Ovary (tissue), 9 donors: ENCODE results near the gene TMEM126A. TPM values are rescaled to one million over a fixed set of nuclear protein-coding genes. Genes with fewer than 3 reads are reported as not detected.

ENCODE experiments used
- DNase-seq, 5 donors: peaks; one replicate each; pipeline ENCODE4 v3.0.0-alpha.2; 2019 to 2020
- H3K27ac ChIP-seq, 2 donors: fragments of 200-600 bp; one replicate each; pipeline versions ENCODE4 v1.5.1 to v1.8.0; 2019 to 2022
- H3K27me3 ChIP-seq: fragments of 200-600 bp; one replicate; pipeline ENCODE4 v1.8.0; 2022
- H3K36me3 ChIP-seq: fragments of 200-600 bp; sonication (generic); one replicate; pipeline ENCODE4 v1.5.1; 2019
- H3K4me1 ChIP-seq: one replicate; pipeline ENCODE4 v1.8.1; 2013; ENCODE audit warnings: mild to moderate bottlenecking, moderate library complexity; ENCODE audit not compliant: insufficient read depth
- H3K4me3 ChIP-seq: fragments of 200-600 bp; sonication (generic); one replicate; pipeline ENCODE4 v1.5.1; 2017
- H3K9me3 ChIP-seq, 2 donors: fragments of 200-600 bp in 1 of 2; sonication (generic) in 1 of 2; one replicate each; pipeline versions ENCODE4 v1.5.1 to v1.8.1; 2013 to 2019; ENCODE audit warnings: mild to moderate bottlenecking in 1 of 2, moderate library complexity in 1 of 2
- CTCF ChIP-seq, 3 donors: fragments of 450-650 bp in 2 of 3; fragments of 200-600 bp in 1 of 3; IDR thresholded peaks; one replicate each; pipeline versions ENCODE4 v1.5.1 to v1.8.0; 2016 to 2022; ENCODE audit warnings: antibody characterized with exemption in 3 of 3, mild to moderate bottlenecking in 1 of 3
- EP300 ChIP-seq: sonication (generic); formaldehyde crosslinking; IDR thresholded peaks from one replicate; pipeline ENCODE4 v1.6.1; 2017; ENCODE audit warnings: antibody characterized with exemption
- POLR2A ChIP-seq: fragments of 450-650 bp; IDR thresholded peaks from one replicate; pipeline ENCODE4 v1.6.1; 2017; ENCODE audit warnings: antibody characterized with exemption, mild to moderate bottlenecking, moderate library complexity
- WGBS, 3 donors: extraction: QIAGEN DNeasy Blood & Tissue Kit in 1 of 3; methylation state at CpG; one replicate each; pipeline versions ENCODE4 v1.1.5 to v1.1.7; 2013 to 2017; 5-methylcytosine and 5-hydroxymethylcytosine counted together
- intact Hi-C, 4 donors: fragments of 100-400 bp; cut with DNase I; formaldehyde crosslinking; loops; one replicate each; pipeline versions ENCODE4 v1.11.0 to v1.15.1; 2022 to 2023
- polyA plus RNA-seq, 2 donors: library from polyadenylated mRNA; stranded (reverse); fragments of 200-250 nt in 1 of 2; fragments of 350-450 nt in 1 of 2; fragmentation: Illumina TruSeq in 1 of 2; extraction: RNeasy Lipid Tissue Mini Kit (QIAGEN cat#74804) in 1 of 2; gene quantifications; one replicate each; pipeline ENCODE4 v1.2.3, GENCODE V29; 2013 to 2014
- total RNA-seq, 7 donors: library from RNA; depleted of rRNA in 2 of 7; stranded (reverse); fragments of >200 nt in 2 of 7; fragmentation: NEBNext Ultra II Directional in 3 of 7; extraction: Animal tissue kit (Norgen Biotek cat#: 25700) in 3 of 7; gene quantifications; one replicate each; pipeline versions ENCODE4 v1.1.0 to v1.2.4, GENCODE V29; 2016 to 2023
- donor health status: DM: no; HTN: no; CAD: no; lungs with moderate emphysema.
- donor health status: DM: no; HTN: no; CAD: no.
- donor health status: Bipolar disorder and iron deficiency.
- donor health status: DM: yes; HTN: yes; CAD: no.
- donor health status: DM: no; HTN: no; CAD: no.
- donor health status: DM: yes; HTN: yes; CAD: no.

The TMEM126A gene
- total and polyA plus RNA-seq, 9 donors = 16.9 to 31.5 (median 22.3) TPM

DNA sequence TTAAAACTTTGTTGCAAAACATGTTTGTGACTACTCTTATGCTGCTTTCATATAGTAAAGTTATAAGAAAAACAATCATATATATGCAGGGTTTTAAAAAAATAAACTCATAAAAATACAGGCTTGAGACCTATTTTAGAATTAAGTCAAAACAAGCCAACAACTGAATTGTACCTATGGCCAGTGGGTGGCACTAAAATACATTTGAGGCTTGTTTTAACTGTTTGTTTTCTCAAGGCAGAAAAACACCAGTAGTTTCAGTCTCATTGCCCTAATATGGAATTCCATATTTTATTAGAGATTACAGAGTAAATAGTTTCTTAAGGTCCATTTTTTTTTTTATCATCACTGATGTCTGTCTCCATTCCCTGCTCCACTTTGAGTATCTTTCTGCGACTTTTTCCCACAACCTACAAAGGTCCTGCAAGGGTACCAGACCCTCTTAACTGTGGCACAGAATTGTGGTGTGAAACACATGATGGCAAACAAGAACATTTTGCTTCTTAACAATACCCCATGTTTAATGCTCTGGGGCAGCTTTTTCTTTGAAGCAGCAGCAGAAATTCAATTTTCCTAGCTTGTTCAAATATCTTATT lies 46.7 kb downstream of the TMEM126A start:
- intact Hi-C loops = loop anchor here in 2 of 4 donors (10.0 kb wide), 1 partner anchor 120 kb away; the partner anchor contains the start of gene SYTL2 (in 2 of the 2)
- Histone ChIP-seq H3K27me3 (no peaks in the 10 kb centered on the region), H3K27ac (no peak overlapping the region), H3K9me3 (no peaks in the 10 kb centered on the region), H3K4me1 (no peaks in the 10 kb centered on the region), H3K36me3 (no peaks in the 10 kb centered on the region), H3K4me3 (no peak overlapping the region)
- 84 to 96% (median 92%) methylated on average over 1 of the region's 1 CpG for WGBS, 3 donors
- TF ChIP-seq EP300 (no peak), CTCF (IDR thresholded peaks at IDR 0.05) (peak in 1 of 3 donors; percentile 29), POLR2A (no peak)
- DNase-seq = no peak

- TF ChIP-seq EP300 (no peak), CTCF (IDR thresholded peaks at IDR 0.05) (no peak), POLR2A (no peak)
- no peak for DNase-seq
- no peaks in the 10 kb centered on the region for H3K36me3 ChIP-seq
- H3K4me3 ChIP-seq = no peak overlapping the region
- no peaks in the 10 kb centered on the region for H3K4me1 ChIP-seq
- H3K9me3 ChIP-seq = no peaks in the 10 kb centered on the region
- H3K27ac ChIP-seq = no peak overlapping the region
- intact Hi-C loops = loop anchor here in 2 of 4 donors (10.0 kb wide), 1 partner anchor 119 kb away; the partner anchor contains the start of gene SYTL2 (in 2 of the 2)
- H3K27me3 ChIP-seq = no peaks in the 10 kb centered on the region
Measured at GRCh38 chr11:85695546-85695945, 47.8 kb downstream of the TMEM126A start.

GRCh38 chr11:85697747-85698146 lies 50.0 kb downstream of the TMEM126A start:
- 93 to 95% (median 95%) methylated on average over 2 of the region's 2 CpGs for WGBS, 3 donors
- H3K27ac ChIP-seq = no peak overlapping the region
- H3K9me3 ChIP-seq = no peaks in the 10 kb centered on the region
- TF ChIP-seq EP300 (no peak), POLR2A (no peak), CTCF (IDR thresholded peaks at IDR 0.05) (no peak)
- intact Hi-C loops = loop anchor here in 2 of 4 donors (10.0 kb wide), 1 partner anchor 117 kb away; the partner anchor contains the start of gene SYTL2 (in 2 of the 2)
- H3K27me3 ChIP-seq = no peaks in the 10 kb centered on the region
- no peaks in the 10 kb centered on the region for H3K36me3 ChIP-seq
- H3K4me1 ChIP-seq = no peaks in the 10 kb centered on the region
- DNase-seq = no peak
- H3K4me3 ChIP-seq = no peak overlapping the region

DNA sequence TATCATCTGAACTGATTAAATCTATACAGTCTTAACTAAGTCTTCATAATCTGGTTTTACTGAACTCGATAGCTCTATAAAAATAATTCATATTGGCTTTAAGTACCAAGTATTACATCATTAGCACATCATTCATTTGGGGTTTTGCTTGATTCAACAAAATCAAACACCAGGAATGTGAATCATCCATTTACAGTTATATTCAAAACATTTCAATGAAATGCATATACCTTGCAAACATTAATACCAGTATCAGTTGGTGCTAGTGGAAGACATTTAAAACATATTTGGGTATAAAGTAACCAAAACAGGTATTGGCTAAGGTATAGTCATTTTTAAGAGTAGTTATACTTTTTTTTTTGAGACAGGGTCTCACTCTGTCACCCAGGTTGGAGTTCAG lies 50.4 kb downstream of the TMEM126A start:
- no peak overlapping the region for H3K4me3 ChIP-seq
- no peak overlapping the region for H3K27ac ChIP-seq
- intact Hi-C loops = loop anchor here in 2 of 4 donors (10.0 kb wide), 1 partner anchor 117 kb away; the partner anchor contains the start of gene SYTL2 (in 2 of the 2)
- no peaks in the 10 kb centered on the region for H3K4me1 ChIP-seq
- no peaks in the 10 kb centered on the region for H3K27me3 ChIP-seq
- TF ChIP-seq CTCF (IDR thresholded peaks at IDR 0.05) = no peak
- no peak for TF ChIP-seq POLR2A
- TF ChIP-seq EP300 = no peak
- no peaks in the 10 kb centered on the region for H3K36me3 ChIP-seq
- H3K9me3 ChIP-seq = no peaks in the 10 kb centered on the region
- DNase-seq = no peak
- WGBS, 3 donors = 90 to 96% (median 93%) methylated on average over 1 of the region's 1 CpG
